ENCODE measurements around the gene RTBDN. TPM values are rescaled to one million over a fixed set of nuclear protein-coding genes. Genes with fewer than 3 reads are reported as not detected.

RTBDN gene
- total and polyA plus RNA-seq, 5 donors from 2014 or later, result not detected

- peaks cover 9 to 47% (median 30%) of the 10 kb centered on the region in 4 donors for H3K4me1 Mint-ChIP-seq
These were observed 40.8 kb downstream of the RTBDN start for GRCh38 chr19:12793290-12794195.

GRCh38 chr19:12792853-12793289 is 41.5 kb downstream of the RTBDN start:
- Mint-ChIP-seq H3K4me1 (peaks cover 9 to 47% (median 33%) of the 10 kb centered on the region in 4 donors), H3K9me3 (peaks cover 0 to 14% (median 0%) of the 10 kb centered on the region in 7 donors), H3K27me3 (peaks cover 27% of the 10 kb centered on the region), H3K27ac (peak overlapping the region; percentile 97 to 100 (median 98)), H3K4me3 (peak overlapping the region; percentile 95 to 100 (median 97)), H3K36me3 (no peaks in the 10 kb centered on the region)
- DNase-seq (peak in 2 of 3 donors; percentile 26 to 37), ATAC-seq (ENCODE audit: low read depth in 2 of 2) (no peak)
- Histone ChIP-seq H3K4me3 (ENCODE audit: low read depth, low read length) (peak overlapping the region; percentile 88), H3K4me1 (ENCODE audit: control insufficient read depth, insufficient read depth, low read length, poor library complexity, severe bottlenecking) (peaks cover 56% of the 10 kb centered on the region), H3K9me3 (ENCODE audit: control insufficient read depth in 2 of 2, low read length in 2 of 2) (no peaks in the 10 kb centered on the region), H3K36me3 (ENCODE audit: control insufficient read depth, insufficient read depth, low read length) (no peaks in the 10 kb centered on the region), H3K27ac (ENCODE audit: insufficient read depth, low read length, poor library complexity, severe bottlenecking) (peak overlapping the region; percentile 100), H3K27me3 (ENCODE audit: control insufficient read depth, insufficient read depth, low read length) (no peaks in the 10 kb centered on the region)

More at GRCh38 chr19:12793290-12794195, 40.8 kb downstream of the RTBDN start:
- Histone ChIP-seq H3K4me3 (ENCODE audit: low read depth, low read length) (peak overlapping the region; percentile 88), H3K36me3 (ENCODE audit: control insufficient read depth, insufficient read depth, low read length) (no peaks in the 10 kb centered on the region), H3K27ac (ENCODE audit: insufficient read depth, low read length, poor library complexity, severe bottlenecking) (peak overlapping the region; percentile 100), H3K9me3 (ENCODE audit: control insufficient read depth in 2 of 2, low read length in 2 of 2) (no peaks in the 10 kb centered on the region), H3K27me3 (ENCODE audit: control insufficient read depth, insufficient read depth, low read length) (no peaks in the 10 kb centered on the region), H3K4me1 (ENCODE audit: control insufficient read depth, insufficient read depth, low read length, poor library complexity, severe bottlenecking) (peaks cover 53% of the 10 kb centered on the region)
- DNase-seq, result peak; percentile 90 to 97 (median 96)
- Mint-ChIP-seq H3K27me3 (peaks cover 27% of the 10 kb centered on the region), H3K36me3 (no peaks in the 10 kb centered on the region), H3K27ac (peak overlapping the region; percentile 97 to 100 (median 98)), H3K9me3 (peaks cover 0 to 14% (median 0%) of the 10 kb centered on the region in 7 donors), H3K4me3 (peak overlapping the region; percentile 95 to 100 (median 97))
- ATAC-seq (ENCODE audit: low read depth in 2 of 2), result peak; percentile 56

GRCh38 chr19:12792051-12792852 is 42.1 kb downstream of the RTBDN start:
- H3K27me3 ChIP-seq (ENCODE audit: control insufficient read depth, insufficient read depth, low read length), result no peaks in the 10 kb centered on the region
- H3K4me3 ChIP-seq (ENCODE audit: low read depth, low read length), result peak overlapping the region; percentile 88
- ATAC-seq (ENCODE audit: low read depth in 2 of 2), result no peak
- Mint-ChIP-seq H3K9me3 (peaks cover 0 to 14% (median 0%) of the 10 kb centered on the region in 7 donors), H3K27me3 (peaks cover 27% of the 10 kb centered on the region), H3K36me3 (no peaks in the 10 kb centered on the region), H3K4me3 (peak overlapping the region; percentile 95 to 100 (median 97)), H3K4me1 (peaks cover 9 to 47% (median 33%) of the 10 kb centered on the region in 4 donors), H3K27ac (peak overlapping the region; percentile 97 to 100 (median 98))
- peak; percentile 59 to 91 (median 77) for DNase-seq
- no peaks in the 10 kb centered on the region for H3K9me3 ChIP-seq (ENCODE audit: control insufficient read depth in 2 of 2, low read length in 2 of 2)
- peaks cover 56% of the 10 kb centered on the region for H3K4me1 ChIP-seq (ENCODE audit: control insufficient read depth, insufficient read depth, low read length, poor library complexity, severe bottlenecking)
- peak overlapping the region; percentile 100 for H3K27ac ChIP-seq (ENCODE audit: insufficient read depth, low read length, poor library complexity, severe bottlenecking)
- no peaks in the 10 kb centered on the region for H3K36me3 ChIP-seq (ENCODE audit: control insufficient read depth, insufficient read depth, low read length)

- Mint-ChIP-seq H3K4me1 (peaks cover 9 to 48% (median 32%) of the 10 kb centered on the region in 4 donors), H3K4me3 (peak within 1 kb of the TSS; percentile 95 to 100 (median 97)), H3K27me3 (peaks cover 27% of the 10 kb centered on the region), H3K36me3 (no peaks in the 10 kb centered on the region), H3K27ac (peak within 1 kb of the TSS; percentile 99 to 100 (median 99)), H3K9me3 (peaks cover 0 to 14% (median 0%) of the 10 kb centered on the region in 7 donors)
- H3K4me1 ChIP-seq (ENCODE audit: control insufficient read depth, insufficient read depth, low read length, poor library complexity, severe bottlenecking), result peaks cover 60% of the 10 kb centered on the region
- peak within 1 kb of the TSS; percentile 100 for H3K27ac ChIP-seq (ENCODE audit: insufficient read depth, low read length, poor library complexity, severe bottlenecking)
- peak; percentile 97 to 98 (median 98) for DNase-seq
- no peaks in the 10 kb centered on the region for H3K27me3 ChIP-seq (ENCODE audit: control insufficient read depth, insufficient read depth, low read length)
- no peaks in the 10 kb centered on the region for H3K9me3 ChIP-seq (ENCODE audit: control insufficient read depth in 2 of 2, low read length in 2 of 2)
- ATAC-seq (ENCODE audit: low read depth in 2 of 2), result peak; percentile 48 to 49
- H3K4me3 ChIP-seq (ENCODE audit: low read depth, low read length), result peak within 1 kb of the TSS; percentile 89
- H3K36me3 ChIP-seq (ENCODE audit: control insufficient read depth, insufficient read depth, low read length), result no peaks in the 10 kb centered on the region
These were observed 42.9 kb downstream of the RTBDN start, which contains the start of gene JUNB for GRCh38 chr19:12791345-12792050. JUNB (plus strand) TSS chr19:12791486; CDS start chr19:12791772, 286 bp downstream.

- H3K9me3 Mint-ChIP-seq, result peaks cover 0 to 14% (median 0%) of the 10 kb centered on the region in 7 donors
- Histone ChIP-seq H3K9me3 (ENCODE audit: control insufficient read depth in 2 of 2, low read length in 2 of 2) (no peaks in the 10 kb centered on the region), H3K27ac (ENCODE audit: insufficient read depth, low read length, poor library complexity, severe bottlenecking) (peak overlapping the region; percentile 100), H3K27me3 (ENCODE audit: control insufficient read depth, insufficient read depth, low read length) (no peaks in the 10 kb centered on the region), H3K4me1 (ENCODE audit: control insufficient read depth, insufficient read depth, low read length, poor library complexity, severe bottlenecking) (peaks cover 60% of the 10 kb centered on the region), H3K36me3 (ENCODE audit: control insufficient read depth, insufficient read depth, low read length) (no peaks in the 10 kb centered on the region), H3K4me3 (ENCODE audit: low read depth, low read length) (peak overlapping the region; percentile 89)
- peaks cover 27% of the 10 kb centered on the region for H3K27me3 Mint-ChIP-seq
- H3K4me1 Mint-ChIP-seq, result peaks cover 9 to 41% (median 25%) of the 10 kb centered on the region in 4 donors
- DNase-seq (no peak), ATAC-seq (ENCODE audit: low read depth in 2 of 2) (no peak)
- H3K36me3 Mint-ChIP-seq, result no peaks in the 10 kb centered on the region
- peak overlapping the region; percentile 99 to 100 (median 99) for H3K27ac Mint-ChIP-seq
- peak overlapping the region; percentile 95 to 100 (median 97) for H3K4me3 Mint-ChIP-seq
These were observed 43.6 kb downstream of the RTBDN start for GRCh38 chr19:12790628-12791344.

- H3K27ac ChIP-seq (ENCODE audit: insufficient read depth, low read length, poor library complexity, severe bottlenecking), result peak overlapping the region; percentile 100
- peak overlapping the region; percentile 99 to 100 (median 99) for H3K27ac Mint-ChIP-seq
- no peaks in the 10 kb centered on the region for H3K27me3 ChIP-seq (ENCODE audit: control insufficient read depth, insufficient read depth, low read length)
- H3K36me3 Mint-ChIP-seq, result no peaks in the 10 kb centered on the region
- peaks cover 9 to 37% (median 21%) of the 10 kb centered on the region in 4 donors for H3K4me1 Mint-ChIP-seq
- peak overlapping the region; percentile 95 to 100 (median 97) for H3K4me3 Mint-ChIP-seq
- no peaks in the 10 kb centered on the region for H3K36me3 ChIP-seq (ENCODE audit: control insufficient read depth, insufficient read depth, low read length)
- peaks cover 27% of the 10 kb centered on the region for H3K27me3 Mint-ChIP-seq
- peaks cover 61% of the 10 kb centered on the region for H3K4me1 ChIP-seq (ENCODE audit: control insufficient read depth, insufficient read depth, low read length, poor library complexity, severe bottlenecking)
- DNase-seq (peak; percentile 89 to 97 (median 91)), ATAC-seq (ENCODE audit: low read depth in 2 of 2) (peak; percentile 33 to 45)
- peak overlapping the region; percentile 89 for H3K4me3 ChIP-seq (ENCODE audit: low read depth, low read length)
- H3K9me3 Mint-ChIP-seq, result peaks cover 0 to 14% (median 0%) of the 10 kb centered on the region in 7 donors
- no peaks in the 10 kb centered on the region for H3K9me3 ChIP-seq (ENCODE audit: control insufficient read depth in 2 of 2, low read length in 2 of 2)
These were observed 44.3 kb downstream of the RTBDN start for GRCh38 chr19:12789904-12790619.
